Fibroblast of the conjunctiva (primary cell): ENCODE data around the gene NOC4L.
"Not testable (repeated sequence)": the region's sequence is repeated elsewhere in the genome, so short reads cannot be mapped to it uniquely, and the experiment has no call there.

Source experiments
- DNase-seq: peaks from one replicate; pipeline ENCODE4 v3.0.0-alpha.2; 2010; ENCODE audit warnings: low read depth

Gene NOC4L

DNA sequence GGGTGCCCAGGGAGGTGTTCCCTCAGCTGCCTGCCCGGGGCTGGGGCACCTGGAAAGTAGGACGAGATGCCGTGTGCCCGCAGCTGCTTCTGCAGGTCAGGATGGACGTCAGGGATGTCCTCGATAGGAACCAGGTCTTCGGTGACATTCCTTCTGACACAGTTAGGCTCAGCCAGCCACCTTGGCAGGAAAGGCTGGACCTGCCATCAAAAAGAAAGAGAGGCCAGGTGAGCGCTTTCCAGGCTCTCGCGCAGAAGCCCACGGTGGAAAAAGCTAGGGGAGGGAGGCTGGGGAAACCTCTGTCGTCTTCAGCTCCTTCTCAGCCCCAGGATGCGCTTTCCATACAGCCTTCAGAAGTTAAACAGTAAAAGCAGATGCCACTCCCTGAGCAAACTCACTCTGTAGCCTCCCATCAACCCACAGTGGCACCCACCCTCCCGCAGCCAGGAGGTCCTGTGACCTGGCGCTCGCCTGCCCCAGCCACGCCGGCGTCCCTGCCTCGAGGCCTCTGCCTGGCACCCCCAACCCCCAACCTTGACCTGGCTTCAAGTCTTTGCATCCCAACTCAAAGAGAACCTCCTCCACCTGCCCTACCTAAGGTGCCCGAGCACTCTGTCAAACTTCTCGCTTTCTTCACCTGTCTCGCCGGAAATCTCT is 1.4 kb upstream of the NOC4L start:
- DNase-seq: no peak

DNA sequence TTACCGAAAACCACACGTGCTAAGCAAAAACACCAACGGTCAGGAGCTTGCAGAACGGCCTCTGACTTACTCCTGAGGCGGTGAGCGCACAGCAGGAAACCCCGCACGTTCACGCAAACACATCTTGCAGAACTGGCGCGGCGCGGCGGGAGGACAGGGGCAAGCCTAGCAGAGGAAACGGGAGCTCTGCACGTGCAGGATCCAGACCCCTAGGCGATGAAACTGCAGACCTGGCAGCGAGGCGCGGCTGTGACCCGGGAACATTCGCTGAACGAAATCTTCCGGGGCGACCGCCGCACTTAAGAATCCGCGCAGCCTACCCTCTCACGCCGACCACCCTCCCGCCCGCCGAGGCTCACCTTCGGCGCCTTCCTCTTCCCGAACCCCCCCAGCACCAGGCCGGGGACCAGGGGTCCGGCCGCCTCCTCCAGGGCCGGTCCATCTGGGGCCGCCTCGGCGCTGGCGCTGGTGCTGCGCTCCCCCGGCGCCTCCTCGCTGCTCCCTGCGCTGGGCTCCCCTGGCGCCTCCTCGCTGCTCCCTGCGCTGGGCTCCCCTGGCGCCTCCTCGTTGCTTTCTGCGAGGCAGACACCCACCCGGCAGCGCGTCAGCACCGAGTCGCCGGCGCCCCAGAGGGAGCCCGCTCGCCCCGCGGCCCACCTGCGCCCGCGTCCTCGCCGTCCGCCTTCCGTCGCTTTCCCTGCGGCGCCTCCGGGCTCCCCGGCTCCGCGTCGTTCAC is 753 bp upstream of the NOC4L start:
- no peak for DNase-seq

DNA sequence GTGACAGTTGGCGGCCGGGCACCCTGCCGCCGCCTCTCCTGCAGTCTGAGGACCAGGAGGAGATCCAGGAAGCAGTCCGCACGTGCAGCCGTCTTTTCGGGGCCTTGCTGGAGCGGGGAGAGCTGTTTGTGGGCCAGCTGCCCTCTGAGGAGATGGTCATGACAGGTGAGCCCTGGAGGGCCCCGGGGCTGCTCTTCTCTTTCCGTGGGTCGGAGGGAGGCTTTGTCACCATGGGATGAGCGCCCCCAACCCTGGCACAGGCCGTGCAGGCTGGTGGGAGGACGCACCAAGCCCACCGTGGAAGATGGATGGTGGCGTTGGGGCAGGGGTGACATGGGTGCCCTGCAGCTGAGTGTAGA is 532 bp downstream of the NOC4L start:
- DNase-seq: no peak

DNA sequence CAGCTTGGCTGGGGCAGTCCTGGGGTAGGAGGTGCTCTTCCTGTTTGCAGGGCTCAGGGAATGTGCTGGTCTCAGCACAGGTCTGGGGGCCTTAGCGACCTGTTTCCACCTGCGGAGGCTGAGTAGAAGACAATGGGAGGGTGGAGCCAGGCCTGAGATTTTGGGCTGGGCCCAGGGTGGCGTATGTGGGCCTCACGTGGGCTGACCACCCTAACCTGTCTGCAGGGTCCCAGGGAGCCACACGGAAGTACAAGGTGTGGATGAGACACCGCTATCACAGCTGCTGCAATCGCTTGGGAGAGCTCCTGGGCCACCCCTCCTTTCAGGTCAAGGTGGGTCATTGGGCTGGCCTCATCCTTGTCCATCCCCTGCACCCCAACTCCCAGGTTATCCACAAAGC is 1.1 kb downstream of the NOC4L start:
- no peak for DNase-seq

DNA sequence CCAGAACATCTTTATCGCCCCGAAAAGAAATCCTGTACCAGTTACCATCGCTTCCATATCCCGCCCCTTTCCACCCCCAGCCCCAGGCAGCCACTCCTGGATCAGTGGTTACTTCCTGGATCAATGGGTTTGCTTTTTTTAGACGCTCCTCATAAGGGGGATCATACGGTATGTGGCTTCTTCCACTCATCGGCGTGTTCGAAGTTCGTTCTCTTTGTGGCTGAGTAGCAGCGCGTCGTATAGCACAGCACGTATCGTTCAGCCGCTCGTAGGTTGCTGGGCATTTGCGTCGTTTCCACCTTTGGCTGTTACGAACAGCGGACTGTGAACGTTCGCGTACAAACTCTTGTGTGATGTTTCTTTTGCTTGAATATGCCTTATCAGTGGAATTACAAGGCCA is 1.8 kb downstream of the NOC4L start:
- no peak for DNase-seq

DNA sequence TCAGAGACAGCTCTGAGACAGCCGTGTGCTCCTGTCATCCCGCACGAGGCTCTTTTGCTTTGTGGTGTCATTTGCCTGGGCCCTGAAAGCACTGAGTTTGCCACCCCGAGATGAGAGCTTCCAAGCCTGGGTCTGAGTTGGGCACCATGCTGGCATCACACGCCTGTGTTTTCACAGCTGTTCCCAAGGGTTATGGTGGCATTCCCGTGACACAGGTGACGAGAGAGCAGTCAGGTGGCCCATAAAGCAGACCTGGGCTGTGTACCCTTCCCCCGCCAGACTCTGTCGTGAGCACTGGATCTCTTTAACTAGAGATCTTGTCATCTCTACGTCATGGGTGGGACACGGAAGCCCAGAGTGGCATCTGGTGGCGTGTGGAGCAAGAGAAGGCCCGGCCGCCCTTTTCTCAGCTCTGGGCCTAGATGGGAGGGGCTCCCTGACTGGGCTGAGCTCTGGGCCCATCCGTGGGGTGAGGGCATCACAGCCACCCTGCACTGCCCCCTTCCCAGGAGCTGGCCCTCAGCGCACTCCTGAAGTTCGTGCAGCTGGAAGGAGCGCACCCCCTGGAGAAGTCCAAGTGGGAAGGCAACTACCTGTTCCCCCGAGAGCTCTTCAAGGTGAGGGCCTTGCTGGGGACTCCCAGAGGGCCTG is 2.6 kb downstream of the NOC4L start:
- no peak for DNase-seq

DNA sequence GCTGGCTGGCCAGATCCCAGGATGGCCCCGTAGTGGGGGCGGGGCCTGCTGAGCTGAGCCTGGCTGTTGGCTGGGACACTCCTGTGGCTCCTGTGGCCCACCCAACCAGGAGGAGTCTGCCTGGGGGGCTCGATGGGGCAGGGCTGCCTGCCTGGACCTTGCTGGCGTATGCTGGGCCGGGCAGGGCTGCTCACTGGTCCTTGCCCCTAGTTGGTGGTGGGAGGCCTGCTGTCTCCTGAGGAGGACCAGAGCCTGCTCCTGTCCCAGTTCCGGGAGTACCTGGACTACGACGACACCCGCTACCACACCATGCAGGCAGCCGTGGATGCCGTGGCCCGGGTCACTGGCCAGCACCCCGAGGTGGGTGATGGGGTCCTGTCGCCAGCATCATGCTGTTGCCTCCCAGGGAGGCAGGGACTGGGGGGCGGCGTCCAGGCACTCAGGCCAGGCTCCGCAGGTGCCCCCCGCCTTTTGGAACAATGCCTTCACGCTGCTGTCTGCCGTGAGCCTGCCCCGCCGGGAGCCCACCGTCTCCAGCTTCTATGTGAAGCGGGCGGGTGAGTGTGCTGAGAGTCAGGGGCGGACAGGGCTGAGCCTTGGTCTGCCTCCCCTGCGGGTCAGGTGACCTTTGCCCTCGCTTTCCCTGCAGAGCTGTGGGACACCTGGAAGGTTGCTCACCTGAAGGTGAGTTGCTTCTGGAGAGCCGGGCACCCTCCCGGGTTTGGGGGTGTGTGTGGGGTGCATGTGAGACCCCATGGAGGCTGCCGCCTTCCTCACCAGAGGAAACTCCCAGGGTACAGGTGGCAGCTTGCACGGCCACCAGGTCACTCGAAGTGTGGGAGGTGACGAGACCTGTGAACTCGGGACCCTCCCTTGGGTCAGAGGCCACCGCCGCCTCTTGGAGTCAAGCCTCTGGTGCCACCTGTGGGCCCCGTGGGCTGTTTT is 3.4 kb downstream of the NOC4L start:
- DNase-seq: no peak

DNA sequence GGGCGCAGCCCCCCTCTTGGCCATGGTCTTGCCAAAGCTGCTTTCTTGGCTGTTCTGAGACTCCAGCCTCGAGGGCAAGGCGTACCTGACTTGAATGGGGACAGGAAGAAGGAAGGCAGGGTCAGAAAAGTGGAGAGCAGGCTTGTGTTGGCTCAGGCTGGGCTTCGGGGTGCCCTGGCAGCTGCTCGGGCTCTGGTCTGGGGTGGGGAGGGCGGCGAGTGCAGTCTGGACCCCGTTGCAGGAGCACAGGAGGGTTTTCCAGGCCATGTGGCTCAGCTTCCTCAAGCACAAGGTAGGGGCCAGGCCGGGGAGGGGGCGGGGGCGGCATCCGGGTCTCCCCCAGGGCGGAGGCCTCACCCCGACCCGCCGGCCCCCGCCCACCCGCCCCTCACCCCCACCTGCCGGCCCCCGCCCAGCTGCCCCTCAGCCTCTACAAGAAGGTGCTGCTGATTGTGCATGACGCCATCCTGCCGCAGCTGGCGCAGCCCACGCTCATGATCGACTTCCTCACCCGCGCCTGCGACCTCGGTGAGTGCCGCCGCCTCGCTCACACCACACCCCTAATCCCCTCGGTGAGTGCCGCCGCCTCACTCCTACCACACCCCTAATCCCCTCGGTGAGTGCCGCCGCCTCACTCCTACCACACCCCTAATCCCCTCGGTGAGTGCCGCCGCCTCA is 4.2 kb downstream of the NOC4L start:
- no peak for DNase-seq

DNA sequence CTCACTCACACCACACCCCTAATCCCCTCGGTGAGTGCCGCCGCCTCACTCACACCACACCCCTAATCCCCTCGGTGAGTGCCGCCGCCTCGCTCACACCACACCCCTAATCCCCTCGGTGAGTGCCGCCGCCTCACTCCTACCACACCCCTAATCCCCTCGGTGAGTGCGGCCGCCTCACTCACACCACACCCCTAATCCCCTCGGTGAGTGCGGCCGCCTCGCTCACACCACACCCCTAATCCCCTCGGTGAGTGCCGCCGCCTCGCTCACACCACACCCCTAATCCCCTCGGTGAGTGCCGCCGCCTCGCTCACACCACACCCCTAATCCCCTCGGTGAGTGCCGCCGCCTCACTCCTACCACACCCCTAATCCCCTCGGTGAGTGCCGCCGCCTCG is 5.3 kb downstream of the NOC4L start:
- not testable (repeated sequence) for DNase-seq

DNA sequence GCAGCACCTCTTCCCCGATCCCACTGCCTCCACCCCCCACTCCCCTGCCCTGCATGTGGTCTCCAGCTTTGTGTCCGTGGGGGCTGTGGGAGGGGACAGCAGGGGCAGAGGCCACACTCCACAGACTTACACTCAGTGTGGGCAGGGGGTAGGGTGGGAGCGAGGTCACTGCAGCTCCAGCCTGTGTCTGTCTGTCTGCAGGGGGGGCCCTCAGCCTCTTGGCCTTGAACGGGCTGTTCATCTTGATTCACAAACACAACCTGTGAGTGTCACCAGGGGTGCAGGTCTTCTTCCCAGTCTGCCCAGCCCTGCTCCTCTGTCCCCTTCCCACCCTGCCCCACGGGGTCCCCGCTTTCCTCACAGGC is 6.5 kb downstream of the NOC4L start:
- no peak for DNase-seq

DNA sequence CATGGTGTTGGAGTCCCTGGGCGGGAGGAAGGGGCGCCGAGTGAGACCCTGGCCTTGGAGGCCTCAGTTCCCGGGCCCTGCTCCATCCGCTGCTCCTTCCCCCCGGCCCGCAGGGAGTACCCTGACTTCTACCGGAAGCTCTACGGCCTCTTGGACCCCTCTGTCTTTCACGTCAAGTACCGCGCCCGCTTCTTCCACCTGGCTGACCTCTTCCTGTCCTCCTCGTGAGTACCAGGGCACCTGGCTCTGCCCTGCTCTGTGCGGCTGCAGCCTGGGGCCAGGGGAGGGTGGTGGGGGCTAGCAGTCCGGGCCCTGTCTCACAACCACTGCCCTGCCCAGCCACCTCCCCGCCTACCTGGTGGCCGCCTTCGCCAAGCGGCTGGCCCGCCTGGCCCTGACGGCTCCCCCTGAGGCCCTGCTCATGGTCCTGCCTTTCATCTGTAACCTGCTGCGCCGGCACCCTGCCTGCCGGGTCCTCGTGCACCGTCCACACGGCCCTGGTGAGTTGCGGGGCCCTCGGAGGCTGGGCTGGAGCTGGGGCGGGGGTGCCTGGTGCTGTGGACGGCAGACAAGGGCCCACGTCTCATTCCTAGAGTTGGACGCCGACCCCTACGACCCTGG is 7.0 kb downstream of the NOC4L start:
- no peak for DNase-seq

DNA sequence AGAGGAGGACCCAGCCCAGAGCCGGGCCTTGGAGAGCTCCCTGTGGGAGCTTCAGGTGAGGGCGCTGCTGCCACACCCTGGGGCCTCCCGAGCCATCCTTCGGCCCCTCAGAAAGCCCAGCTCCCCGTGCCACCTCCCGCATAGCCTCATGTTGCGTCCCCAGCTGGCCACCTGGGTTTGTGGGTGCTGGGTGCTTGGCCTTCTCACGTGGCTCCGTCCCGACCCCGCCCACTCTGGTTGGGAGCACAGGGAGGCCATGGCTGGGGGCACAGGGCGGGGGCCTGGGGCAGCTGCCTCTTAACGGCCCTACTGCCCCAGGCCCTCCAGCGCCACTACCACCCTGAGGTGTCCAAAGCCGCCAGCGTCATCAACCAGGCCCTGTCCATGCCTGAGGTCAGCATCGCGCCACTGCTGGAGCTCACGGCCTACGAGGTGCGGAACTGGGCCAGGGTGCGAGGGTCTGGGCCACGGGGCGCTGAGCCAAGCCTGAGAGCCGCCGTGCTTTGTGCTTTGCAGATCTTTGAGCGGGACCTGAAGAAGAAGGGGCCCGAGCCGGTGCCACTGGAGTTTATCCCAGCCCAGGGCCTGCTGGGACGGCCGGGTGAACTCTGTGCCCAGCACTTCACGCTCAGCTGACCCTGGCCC is 7.6 kb downstream of the NOC4L start:
- no peak for DNase-seq

DNA sequence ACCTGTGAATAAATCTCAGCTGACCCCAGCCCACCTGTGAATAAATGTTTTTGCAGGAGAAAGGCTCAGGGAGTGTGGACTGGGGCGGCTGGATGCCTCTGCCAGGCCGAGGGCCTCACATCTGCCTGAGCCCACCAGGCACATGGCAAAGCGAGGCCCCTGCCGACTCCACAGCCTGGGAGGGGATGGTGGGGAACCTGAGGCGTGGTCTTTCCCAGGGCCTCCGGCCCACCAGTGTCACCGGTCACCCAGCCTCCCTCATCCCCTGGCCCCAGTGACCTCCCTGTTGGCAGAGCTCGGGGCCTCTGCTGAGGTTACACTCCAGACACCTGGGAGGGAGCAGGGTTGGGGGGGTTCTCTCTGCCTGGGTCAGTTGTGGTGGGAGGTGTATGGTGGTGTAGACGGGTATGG is 8.2 kb downstream of the NOC4L start:
- DNase-seq: no peak

DNA sequence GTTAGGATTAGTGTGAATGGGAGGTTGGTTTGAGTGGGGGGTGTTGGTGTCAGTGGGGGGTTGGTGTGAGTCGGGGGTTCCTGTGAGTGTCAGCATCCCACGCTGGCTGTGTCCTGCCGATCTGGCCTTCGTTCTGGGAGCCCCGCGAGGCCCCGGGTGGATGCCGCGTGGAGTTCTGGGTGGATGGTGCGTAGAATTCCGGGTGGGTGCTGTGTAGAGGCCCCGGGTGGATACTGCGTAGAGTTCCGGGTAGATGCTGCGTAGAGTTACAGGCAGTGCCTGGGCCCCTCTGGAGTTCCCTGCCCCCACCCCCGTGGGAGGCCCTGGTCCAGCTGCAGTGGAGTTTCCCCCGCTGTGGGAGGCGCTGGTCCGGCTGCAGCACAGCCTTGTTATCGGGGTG is 8.7 kb downstream of the NOC4L start:
- no peak for DNase-seq

DNA sequence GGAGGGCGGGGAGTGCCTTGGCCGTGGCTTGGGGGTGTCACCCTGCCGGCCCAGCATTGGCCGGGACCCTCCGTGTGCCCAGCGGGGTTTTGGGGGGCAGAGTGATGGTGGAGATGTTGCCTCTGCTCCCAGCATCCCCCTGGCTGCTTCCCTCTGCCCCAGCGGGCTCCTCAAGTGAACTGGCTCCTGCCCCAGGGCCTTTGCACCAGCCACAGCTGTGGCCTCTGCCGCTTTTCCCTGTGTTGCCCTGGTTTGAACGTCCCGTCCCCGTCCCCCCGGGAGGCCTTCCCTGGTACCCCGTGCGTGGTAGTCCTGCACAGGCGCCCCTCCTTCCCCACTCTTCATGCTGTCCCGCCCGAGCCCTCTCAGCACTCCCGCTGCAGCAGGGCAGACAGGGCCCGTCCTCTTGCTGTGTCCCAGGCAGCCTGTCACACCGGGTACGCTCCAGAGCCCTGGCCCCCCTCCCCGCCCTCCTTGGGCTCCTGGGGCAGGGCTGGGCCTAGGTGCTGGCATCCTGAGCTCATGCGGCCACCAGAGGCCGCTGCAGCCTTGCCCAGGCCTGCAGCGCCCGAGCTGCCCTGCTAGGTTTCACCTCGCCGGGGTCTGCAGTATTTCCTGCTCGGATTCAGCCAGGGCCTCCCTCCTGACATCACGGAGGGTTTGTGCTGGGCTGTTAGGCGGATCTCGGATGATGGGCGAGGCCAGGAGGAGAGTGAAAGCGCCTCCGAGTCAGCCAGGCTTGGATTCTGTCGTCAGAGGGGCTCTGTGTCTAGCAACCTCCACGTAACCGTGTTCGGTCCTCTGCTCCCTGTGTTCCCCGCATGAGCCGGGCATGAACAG is 9.5 kb downstream of the NOC4L start:
- DNase-seq: peak; percentile 54

DNA sequence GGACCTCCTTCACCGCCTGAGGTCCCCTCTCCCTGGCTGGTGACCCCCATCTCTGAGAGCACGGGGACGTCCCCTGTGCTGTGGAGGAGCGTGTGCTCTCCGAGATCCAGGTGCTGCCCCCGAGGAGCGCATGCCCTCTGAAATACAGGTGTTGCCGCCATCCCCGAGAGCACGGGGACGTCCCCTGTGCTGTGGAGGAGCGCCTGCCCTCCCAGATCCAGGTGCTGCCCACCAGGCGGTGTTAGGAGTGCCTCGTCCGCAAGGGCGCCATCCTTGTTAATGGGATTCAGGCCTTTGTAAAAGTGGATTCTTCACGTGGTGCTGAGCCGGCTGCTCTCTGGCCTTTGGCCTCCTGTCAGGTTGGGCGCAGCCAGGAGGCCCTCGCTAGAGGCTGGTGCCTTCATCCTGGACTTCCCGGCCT is 10.1 kb downstream of the NOC4L start:
- DNase-seq: no peak

DNA sequence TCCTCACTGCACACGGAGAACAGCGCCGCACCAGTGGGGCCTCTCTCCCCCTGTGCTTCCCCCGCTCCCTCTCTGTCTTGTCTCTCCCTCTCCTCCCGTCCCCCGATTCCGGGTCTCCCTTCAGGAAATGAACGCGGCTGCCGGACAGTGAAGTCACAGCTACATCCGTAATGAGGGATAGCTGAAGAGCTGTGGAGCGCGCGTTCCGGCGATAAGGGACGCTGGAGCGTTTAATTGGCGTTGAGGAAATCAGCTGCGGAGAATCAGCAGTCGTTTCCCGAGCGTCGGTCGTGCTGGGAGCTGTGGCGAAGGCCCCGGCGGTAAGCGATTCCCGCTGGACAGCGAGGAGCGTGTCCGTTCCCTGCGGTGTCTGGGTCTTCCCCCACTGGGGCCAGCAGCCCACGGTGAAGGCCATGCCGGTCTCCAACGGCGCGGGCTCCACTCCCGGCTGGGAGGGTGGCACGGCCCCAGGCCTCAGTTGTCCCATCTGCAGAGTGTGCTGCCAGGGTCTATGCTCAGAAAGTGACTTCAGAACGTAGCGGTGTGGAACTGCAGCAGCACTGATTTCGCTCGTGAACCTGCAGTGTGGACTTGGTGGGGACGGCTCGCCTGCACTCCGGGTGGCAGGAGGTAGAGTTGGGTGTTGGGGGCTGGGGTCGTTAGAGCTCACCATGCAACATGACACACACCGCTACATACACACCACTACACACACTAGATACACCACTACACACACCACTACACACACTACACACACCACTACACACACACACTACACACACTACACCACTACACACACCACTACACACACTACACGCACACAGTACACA is 10.9 kb downstream of the NOC4L start:
- DNase-seq: no peak

DNA sequence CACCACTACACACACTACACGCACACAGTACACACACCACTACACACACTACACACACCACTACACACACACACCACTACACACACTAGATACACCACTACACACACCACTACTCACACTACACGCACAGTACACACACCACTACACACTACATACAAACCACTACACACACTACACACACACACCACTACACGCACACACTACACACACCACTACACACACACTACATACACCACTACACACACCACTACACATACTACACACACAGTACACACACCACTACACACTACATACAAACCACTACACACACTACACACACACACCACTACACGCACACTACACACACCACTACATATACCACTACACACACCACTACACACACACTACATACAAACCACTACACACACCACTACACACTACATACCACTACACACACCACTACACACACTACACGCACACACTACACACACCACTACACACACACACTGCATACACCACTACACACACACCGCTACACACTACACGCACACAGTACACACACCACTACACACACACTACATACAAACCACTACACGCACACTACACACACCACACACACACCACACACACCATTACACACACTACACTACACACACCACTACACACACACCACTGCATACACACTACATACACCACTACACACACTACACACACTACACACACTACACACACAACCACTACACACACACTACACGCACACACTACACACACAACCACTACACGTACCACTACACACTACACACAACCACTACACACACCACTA is 11.7 kb downstream of the NOC4L start:
- no peak for DNase-seq
